ENCODE data around the gene RPE65.
"Not testable (repeated sequence)": the region's sequence is repeated elsewhere in the genome, so short reads cannot be mapped to it uniquely, and the experiment has no call there.

RPE65 gene

DNA sequence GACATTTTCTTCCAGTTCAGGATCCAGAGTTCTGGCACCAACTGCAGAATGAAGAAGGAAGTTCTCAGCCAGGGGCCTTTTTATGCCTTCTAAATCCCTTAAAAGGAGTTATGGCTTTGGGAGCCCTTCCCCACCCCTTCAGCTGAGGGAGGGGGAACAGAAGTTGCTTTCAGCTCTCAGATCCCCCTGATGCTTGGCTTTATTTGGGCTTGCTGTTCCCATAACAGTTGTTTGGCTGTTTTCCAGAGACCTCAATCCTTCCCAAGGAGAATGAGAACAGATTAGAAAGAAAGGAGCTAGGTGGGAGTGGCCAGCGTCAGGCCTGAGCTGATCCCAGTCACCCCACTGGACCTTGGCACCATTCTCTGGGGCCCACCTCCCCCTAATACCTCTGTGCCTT lies at the start of gene RPE65:
Gene RPE65, minus strand, starts transcription at position 54 of the 400 bp plus-strand sequence. Its CDS starts 49 bp downstream, at position 5.
- DNase-seq (ENCODE audit: low spot score) = no peak
- no peak for TF ChIP-seq CTCF (IDR thresholded peaks at IDR 0.05; ENCODE audit: extremely low read depth, missing control alignments)

DNA sequence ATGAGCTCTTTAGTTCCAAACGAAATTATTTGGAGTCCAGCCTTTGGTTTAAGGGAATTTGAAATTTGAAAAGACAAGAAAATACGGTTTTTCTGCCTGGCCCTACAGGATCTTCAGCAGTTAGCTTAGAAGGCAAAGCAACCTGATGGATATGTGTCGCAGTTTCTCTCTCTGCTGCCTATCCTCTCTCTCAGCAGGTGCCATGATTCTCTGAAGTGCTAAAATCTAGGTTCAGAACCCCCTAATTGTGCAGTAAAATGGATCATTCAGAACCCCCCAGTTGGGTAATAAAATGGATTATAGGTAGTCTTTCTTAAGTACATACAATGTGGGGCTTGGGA lies 47.6 kb upstream of the RPE65 start:
- no peak for TF ChIP-seq CTCF (IDR thresholded peaks at IDR 0.05; ENCODE audit: extremely low read depth, missing control alignments)
- DNase-seq (ENCODE audit: low spot score) = peak; percentile 25

DNA sequence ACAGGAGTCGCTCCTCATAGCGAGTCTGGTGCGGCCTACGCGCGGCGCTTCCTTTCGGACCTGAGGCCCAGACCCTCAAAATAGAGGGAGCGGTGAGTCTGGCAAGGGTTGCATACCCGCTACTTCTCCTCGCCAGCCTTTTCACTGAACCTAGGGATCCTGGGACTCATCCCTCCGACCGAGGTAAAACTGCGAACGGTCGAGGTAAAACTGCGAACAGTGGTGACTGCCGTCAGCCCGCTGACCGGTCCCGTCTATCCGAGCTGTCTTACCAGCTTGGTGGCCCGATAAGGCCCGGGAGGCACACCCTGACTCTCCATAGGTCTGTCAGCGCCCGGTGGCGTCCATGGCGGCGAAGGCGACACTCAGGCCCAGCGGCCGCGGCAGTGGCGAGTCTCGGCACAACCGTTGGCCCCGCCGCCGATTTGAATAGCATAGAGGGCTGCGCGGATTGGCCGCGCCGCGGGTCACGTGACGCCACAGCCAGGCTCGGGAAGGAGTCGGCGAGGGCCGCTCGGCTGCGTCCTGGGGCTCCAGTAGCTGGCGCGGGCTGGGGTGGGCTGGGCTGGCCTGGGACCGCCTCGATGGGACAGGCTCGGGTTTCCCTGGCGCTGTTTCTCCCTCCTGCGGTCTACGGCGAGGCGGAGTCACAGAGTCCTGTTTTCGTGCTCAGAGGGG lies 47.1 kb upstream of the RPE65 start, which contains the start of gene DEPDC1:
Gene DEPDC1, minus strand, starts transcription at position 403 of the 678 bp plus-strand sequence. Its CDS starts 83 bp downstream, at position 320.
- no peak for TF ChIP-seq CTCF (IDR thresholded peaks at IDR 0.05; ENCODE audit: extremely low read depth, missing control alignments)
- peak; percentile 91 for DNase-seq (ENCODE audit: low spot score)

- no peak for TF ChIP-seq CTCF (IDR thresholded peaks at IDR 0.05; ENCODE audit: extremely low read depth, missing control alignments)
- DNase-seq (ENCODE audit: low spot score) = peak; percentile 28
Observed at GRCh38 chr1:68495968-68496679, 46.4 kb upstream of the RPE65 start.

- TF ChIP-seq CTCF (IDR thresholded peaks at IDR 0.05; ENCODE audit: extremely low read depth, missing control alignments) = no peak
- DNase-seq (ENCODE audit: low spot score) = peak; percentile 16
Observed at GRCh38 chr1:68495532-68495931, 45.8 kb upstream of the RPE65 start.

- no peak for TF ChIP-seq CTCF (IDR thresholded peaks at IDR 0.05; ENCODE audit: extremely low read depth, missing control alignments)
- DNase-seq (ENCODE audit: low spot score) = no peak
Observed at GRCh38 chr1:68493193-68493592, 43.4 kb upstream of the RPE65 start.

DNA sequence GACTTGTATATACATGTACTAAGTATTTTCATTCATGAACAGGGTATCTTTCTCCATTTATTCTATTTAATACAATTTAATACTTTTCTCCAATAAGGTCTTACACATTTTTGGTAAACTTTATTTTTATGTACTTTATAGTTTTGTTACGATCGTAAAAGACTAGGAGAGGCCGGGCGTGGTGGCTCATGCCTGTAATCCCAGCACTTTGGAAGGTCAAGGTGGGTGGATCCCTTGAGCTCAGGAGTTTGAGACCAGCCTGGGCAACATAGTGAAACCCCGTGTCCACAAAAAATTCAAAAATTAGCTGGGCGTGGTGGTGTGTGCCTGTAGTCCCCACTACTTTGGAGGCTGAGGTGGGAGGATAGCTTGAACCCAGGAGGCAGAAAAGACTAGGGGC lies 42.5 kb upstream of the RPE65 start:
- DNase-seq (ENCODE audit: low spot score) = not testable (repeated sequence)

Data from GM20000 (cell line).